Measurements from ENCODE around the gene ERCC6. TPM values are rescaled to one million over a fixed set of nuclear protein-coding genes. Genes with fewer than 3 reads are reported as not detected.

ERCC6 gene
- total and polyA plus RNA-seq, 12 donors = 1.9 to 32.4 (median 21.6) TPM

- WGBS, 2 donors = 94 to 95% methylated on average over 2 of the region's 2 CpGs
- ATAC-seq (no peak), DNase-seq (no peak)
- H3K9me3 ChIP-seq = no peaks in the 10 kb centered on the region
- H3K27ac ChIP-seq = no peak overlapping the region
- H3K27me3 ChIP-seq = no peaks in the 10 kb centered on the region
- TF ChIP-seq CTCF (IDR thresholded peaks at IDR 0.05) = no peak
- no peak overlapping the region for H3K4me3 ChIP-seq
- peaks cover 0 to 5% (median 0%) of the 10 kb centered on the region in 9 donors for H3K4me1 ChIP-seq
- intact Hi-C loops (cut with DNase I) = no loop called here
- H3K36me3 ChIP-seq = peaks cover 0 to 51% (median 3%) of the 10 kb centered on the region in 9 donors
These were observed 41.6 kb downstream of the ERCC6 start for GRCh38 chr10:49497358-49497757.

GRCh38 chr10:49488056-49488717, 50.7 kb downstream of the ERCC6 start:
- Histone ChIP-seq H3K27ac (no peak overlapping the region), H3K4me1 (no peaks in the 10 kb centered on the region), H3K27me3 (no peaks in the 10 kb centered on the region), H3K4me3 (no peak overlapping the region), H3K36me3 (peaks cover 0 to 33% (median 0%) of the 10 kb centered on the region in 9 donors), H3K9me3 (no peaks in the 10 kb centered on the region)
- intact Hi-C loops (cut with DNase I) = no loop called here
- TF ChIP-seq CTCF (IDR thresholded peaks at IDR 0.05) = no peak
- DNase-seq = no peak
- no peak for ATAC-seq
- WGBS, 2 donors = 91 to 97% methylated on average over 8 of the region's 8 CpGs

- TF ChIP-seq CTCF (IDR thresholded peaks at IDR 0.05) = no peak
- no peak for DNase-seq
- Histone ChIP-seq H3K4me3 (no peak overlapping the region), H3K9me3 (no peaks in the 10 kb centered on the region), H3K27ac (no peak overlapping the region), H3K4me1 (no peaks in the 10 kb centered on the region), H3K36me3 (peaks cover 0 to 33% (median 7%) of the 10 kb centered on the region in 9 donors), H3K27me3 (no peaks in the 10 kb centered on the region)
- ATAC-seq = no peak
- WGBS, 2 donors = 96 to 97% methylated on average over 1 of the region's 1 CpG
- intact Hi-C loops (cut with DNase I) = no loop called here
These were observed 52.2 kb downstream of the ERCC6 start for GRCh38 chr10:49486738-49487137.

GRCh38 chr10:49486009-49486408, 52.9 kb downstream of the ERCC6 start:
- H3K27me3 ChIP-seq = no peaks in the 10 kb centered on the region
- ATAC-seq (no peak), DNase-seq (no peak)
- no peaks in the 10 kb centered on the region for H3K9me3 ChIP-seq
- no peaks in the 10 kb centered on the region for H3K4me1 ChIP-seq
- peaks cover 0 to 35% (median 10%) of the 10 kb centered on the region in 9 donors for H3K36me3 ChIP-seq
- no peak for TF ChIP-seq CTCF (IDR thresholded peaks at IDR 0.05)
- intact Hi-C loops (cut with DNase I) = no loop called here
- 88 to 91% methylated on average over 1 of the region's 1 CpG for WGBS, 2 donors
- H3K4me3 ChIP-seq = no peak overlapping the region
- H3K27ac ChIP-seq = no peak overlapping the region
